Activated CD8-positive, alpha-beta T cell treated with anti-CD3 and anti-CD28 coated beads, Interleukin-2, amount 10 ng/mL, durations not matched to agents 7 days and 5 days (primary cell): ENCODE results near the gene VWA5B1. TPM values are rescaled to one million over a fixed set of nuclear protein-coding genes. Genes with fewer than 3 reads are reported as not detected.

Experiments
- ATAC-seq: fragments of 150-1000 bp; cut with Tn5 transposase; one replicate; pipeline ENCODE4 v1.10.0; 2021; ENCODE audit warnings: moderate library complexity
- CTCF ChIA-PET: fragments of 350-600 bp; sonication (Branson Sonifier 250); formaldehyde crosslinking; loops from one replicate; lab custom pipeline; 2021; ENCODE audit warnings: antibody characterized with exemption; lab: Charles Lee
- POLR2A ChIA-PET: fragments of 350-600 bp; sonication (Branson Sonifier 250); formaldehyde crosslinking; loops from one replicate; lab custom pipeline; 2021; ENCODE audit warnings: antibody characterized with exemption; lab: Charles Lee
- DNase-seq: peaks from one replicate; pipeline ENCODE4 v3.0.0-alpha.2; 2020
- H3K27ac Mint-ChIP-seq: one replicate; pipeline ENCODE4 v1.8.0; 2021; ENCODE audit warnings: mild to moderate bottlenecking, mixed read lengths
- H3K27me3 Mint-ChIP-seq: one replicate; pipeline ENCODE4 v1.8.0; 2021; ENCODE audit warnings: low read depth, mixed read lengths
- H3K36me3 Mint-ChIP-seq: one replicate; pipeline ENCODE4 v1.8.0; 2021; ENCODE audit warnings: low read depth, mixed read lengths
- H3K4me1 Mint-ChIP-seq: one replicate; pipeline ENCODE4 v1.8.0; 2021; ENCODE audit warnings: low read depth, mixed read lengths
- H3K4me3 Mint-ChIP-seq: one replicate; pipeline ENCODE4 v1.8.0; 2021; ENCODE audit warnings: mild to moderate bottlenecking, mixed read lengths
- H3K9me3 Mint-ChIP-seq: one replicate; pipeline ENCODE4 v1.8.0; 2022; ENCODE audit warnings: mixed read lengths; ENCODE audit not compliant: insufficient read depth
- total RNA-seq, 2 experiments: library from RNA; stranded (reverse); gene quantifications; one replicate each; pipeline ENCODE4 v1.2.3, GENCODE V29; 2021

VWA5B1 gene
- total RNA-seq, 2 experiments from 2014 or later: not detected

- no peak for ATAC-seq
- ChIA-PET CTCF (interaction anchor here (0.6 to 1.1 kb wide), 2 partner anchors 54 to 83 kb away, joined by 3 read pairs; no protein-coding TSS in a partner anchor), POLR2A (no interaction called here)
- no peaks in the 10 kb centered on the region for H3K4me1 Mint-ChIP-seq
- H3K27me3 Mint-ChIP-seq: no peaks in the 10 kb centered on the region
- DNase-seq: no peak
- H3K9me3 Mint-ChIP-seq: no peaks in the 10 kb centered on the region
- H3K27ac Mint-ChIP-seq: no peak overlapping the region
- H3K36me3 Mint-ChIP-seq: no peaks in the 10 kb centered on the region
- no peak overlapping the region for H3K4me3 Mint-ChIP-seq
Observed at GRCh38 chr1:20312818-20313217, 22.1 kb downstream of the VWA5B1 start.

DNA sequence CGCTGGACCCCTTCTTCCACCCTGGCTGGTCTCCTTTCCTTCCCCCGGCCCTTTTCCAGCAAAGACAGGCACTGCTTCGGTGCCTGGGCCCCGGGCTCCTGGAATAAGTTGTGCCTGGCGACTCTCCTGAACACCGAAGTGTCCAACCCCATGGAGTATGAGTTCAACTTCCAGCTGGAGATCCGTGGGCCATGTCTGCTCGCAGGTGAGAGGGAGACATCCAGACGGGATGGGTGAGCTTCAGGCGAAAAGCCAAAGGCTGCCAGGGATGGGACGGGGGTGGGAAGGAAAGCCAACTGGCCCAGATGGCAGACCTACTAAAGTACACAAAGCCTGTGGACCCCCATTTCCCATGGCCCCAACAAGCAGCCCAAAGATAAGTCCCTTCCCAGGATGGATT, 26.8 kb downstream of the VWA5B1 start:
- Mint-ChIP-seq H3K4me3 (no peak overlapping the region), H3K4me1 (peaks cover 12% of the 10 kb centered on the region), H3K27ac (no peak overlapping the region), H3K36me3 (no peaks in the 10 kb centered on the region), H3K9me3 (no peaks in the 10 kb centered on the region), H3K27me3 (peaks cover 7% of the 10 kb centered on the region)
- ATAC-seq: no peak
- ChIA-PET POLR2A (no interaction called here), CTCF (interaction anchor here (2.2 kb wide), 1 partner anchor 105 kb away, joined by 5 read pairs; no protein-coding TSS in a partner anchor)
- DNase-seq: no peak

- ATAC-seq: no peak
- peaks cover 7% of the 10 kb centered on the region for H3K27me3 Mint-ChIP-seq
- no peaks in the 10 kb centered on the region for H3K9me3 Mint-ChIP-seq
Observed at GRCh38 chr1:20318521-20318920, 27.8 kb downstream of the VWA5B1 start.

GRCh38 chr1:20318971-20319370, 28.3 kb downstream of the VWA5B1 start:
- Mint-ChIP-seq H3K9me3 (no peaks in the 10 kb centered on the region), H3K27ac (no peak overlapping the region), H3K27me3 (peaks cover 7% of the 10 kb centered on the region), H3K4me1 (peaks cover 21% of the 10 kb centered on the region), H3K36me3 (no peaks in the 10 kb centered on the region), H3K4me3 (no peak overlapping the region)
- ATAC-seq (no peak), DNase-seq (no peak)
- CTCF ChIA-PET: interaction anchor here (2.2 kb wide), 1 partner anchor 106 kb away, joined by 5 read pairs; no protein-coding TSS in a partner anchor
- POLR2A ChIA-PET: no interaction called here

More at GRCh38 chr1:20318521-20318920, 27.8 kb downstream of the VWA5B1 start:
- DNase-seq: no peak
- Mint-ChIP-seq H3K4me3 (no peak overlapping the region), H3K4me1 (peaks cover 21% of the 10 kb centered on the region), H3K27ac (no peak overlapping the region), H3K36me3 (no peaks in the 10 kb centered on the region)
- CTCF ChIA-PET: interaction anchor here (2.2 kb wide), 1 partner anchor 106 kb away, joined by 5 read pairs; no protein-coding TSS in a partner anchor
- POLR2A ChIA-PET: no interaction called here

GRCh38 chr1:20319456-20320220, 29.0 kb downstream of the VWA5B1 start:
- Mint-ChIP-seq H3K27me3 (peaks cover 7% of the 10 kb centered on the region), H3K4me3 (no peak overlapping the region), H3K27ac (no peak overlapping the region), H3K36me3 (no peaks in the 10 kb centered on the region), H3K4me1 (peaks cover 21% of the 10 kb centered on the region), H3K9me3 (no peaks in the 10 kb centered on the region)
- ChIA-PET CTCF (interaction anchor here (2.2 kb wide), 1 partner anchor 107 kb away, joined by 5 read pairs; no protein-coding TSS in a partner anchor), POLR2A (no interaction called here)
- no peak for ATAC-seq
- no peak for DNase-seq

DNA sequence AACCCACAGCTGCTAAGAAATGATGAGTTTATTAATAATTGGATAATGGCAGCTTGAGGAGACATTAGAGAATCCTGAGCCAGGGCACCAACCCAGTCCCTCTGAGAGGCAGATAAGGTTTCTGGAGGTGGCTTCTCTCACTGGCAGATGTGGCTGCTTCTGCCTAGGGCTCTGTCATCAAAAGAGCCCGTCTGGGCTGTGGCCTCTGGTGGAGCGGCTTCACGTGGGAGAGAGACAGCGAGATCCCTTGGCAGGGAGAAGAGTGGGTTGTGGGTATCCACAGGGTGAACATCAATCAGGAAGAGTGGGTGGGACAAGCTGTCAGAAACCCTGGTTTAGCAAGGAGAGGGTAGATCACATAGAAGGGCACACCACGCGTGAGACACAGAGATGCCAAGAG, 30.0 kb downstream of the VWA5B1 start:
- no peak overlapping the region for H3K27ac Mint-ChIP-seq
- H3K27me3 Mint-ChIP-seq: peaks cover 14% of the 10 kb centered on the region
- H3K36me3 Mint-ChIP-seq: no peaks in the 10 kb centered on the region
- ATAC-seq (no peak), DNase-seq (no peak)
- no peaks in the 10 kb centered on the region for H3K9me3 Mint-ChIP-seq
- ChIA-PET POLR2A (no interaction called here), CTCF (no interaction called here)
- H3K4me1 Mint-ChIP-seq: peaks cover 21% of the 10 kb centered on the region
- no peak overlapping the region for H3K4me3 Mint-ChIP-seq

DNA sequence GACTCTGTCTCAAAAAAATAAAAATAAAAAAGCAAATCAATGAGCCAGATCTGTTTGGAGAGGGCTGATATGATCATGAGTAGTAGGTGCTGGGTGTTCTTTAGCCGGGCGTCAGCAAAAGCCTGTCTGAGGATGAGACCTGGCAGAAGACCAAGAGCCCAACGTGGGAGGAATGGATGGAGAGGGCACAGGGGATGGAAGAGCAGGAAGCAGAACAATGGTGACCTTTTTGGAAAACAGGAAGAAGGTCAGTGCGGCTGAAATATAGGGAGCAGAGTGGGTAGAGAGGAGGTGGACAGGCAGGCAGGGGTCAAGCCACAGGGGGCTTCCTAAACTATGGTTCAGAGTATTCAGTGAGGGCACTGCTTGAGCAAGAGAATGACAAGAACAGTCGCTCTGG, 30.9 kb downstream of the VWA5B1 start:
- Mint-ChIP-seq H3K4me1 (peaks cover 21% of the 10 kb centered on the region), H3K27me3 (peaks cover 14% of the 10 kb centered on the region), H3K36me3 (no peaks in the 10 kb centered on the region), H3K4me3 (no peak overlapping the region), H3K27ac (peak overlapping the region; percentile 80), H3K9me3 (no peaks in the 10 kb centered on the region)
- CTCF ChIA-PET: no interaction called here
- POLR2A ChIA-PET: no interaction called here
- DNase-seq (no peak), ATAC-seq (no peak)

DNA sequence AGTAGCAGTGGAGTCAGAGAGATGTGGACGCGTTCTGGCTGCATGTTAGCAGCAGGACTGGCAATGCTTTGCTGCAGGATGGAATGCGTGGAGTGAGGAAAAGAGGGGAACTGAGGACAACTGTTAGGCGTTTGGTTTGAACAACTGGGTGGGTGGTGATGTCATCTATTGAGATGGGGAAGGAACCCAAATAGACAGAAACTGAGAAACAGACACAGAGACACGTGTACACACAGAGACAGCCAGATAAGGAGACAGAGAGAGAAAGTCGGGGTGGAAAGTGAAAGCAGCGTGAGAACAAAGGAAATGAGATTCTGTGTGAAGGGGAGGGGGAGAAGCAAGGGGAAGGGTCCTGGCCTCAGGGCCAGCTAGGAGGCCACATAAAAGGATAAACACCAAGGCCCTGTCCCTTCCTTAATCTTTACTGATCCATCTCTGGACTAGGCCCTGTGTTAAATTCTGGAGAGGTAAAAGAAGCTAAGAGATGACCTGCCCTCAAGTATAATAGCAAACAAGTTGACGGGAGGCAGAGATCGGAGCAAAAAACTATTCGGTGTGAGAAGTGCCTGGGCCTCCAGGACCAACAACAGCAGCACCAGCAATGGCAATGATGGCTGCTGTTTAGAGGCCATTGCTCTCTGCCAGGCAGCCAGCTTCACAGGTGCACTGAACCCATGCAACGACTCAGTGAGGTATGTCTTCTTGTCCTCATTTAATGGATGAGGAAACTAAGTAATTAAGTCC, 31.6 kb downstream of the VWA5B1 start:
- H3K36me3 Mint-ChIP-seq: no peaks in the 10 kb centered on the region
- ChIA-PET CTCF (no interaction called here), POLR2A (no interaction called here)
- peaks cover 20% of the 10 kb centered on the region for H3K27me3 Mint-ChIP-seq
- peak overlapping the region; percentile 48 for H3K4me3 Mint-ChIP-seq
- H3K27ac Mint-ChIP-seq: peak overlapping the region; percentile 80
- peak; percentile 47 for ATAC-seq
- H3K9me3 Mint-ChIP-seq: no peaks in the 10 kb centered on the region
- H3K4me1 Mint-ChIP-seq: peaks cover 21% of the 10 kb centered on the region
- DNase-seq: peak; percentile 31

- peak overlapping the region; percentile 48 for H3K4me3 Mint-ChIP-seq
- peak; percentile 73 for ATAC-seq
- POLR2A ChIA-PET: no interaction called here
- CTCF ChIA-PET: no interaction called here
- H3K4me1 Mint-ChIP-seq: peaks cover 21% of the 10 kb centered on the region
- no peaks in the 10 kb centered on the region for H3K36me3 Mint-ChIP-seq
- H3K9me3 Mint-ChIP-seq: no peaks in the 10 kb centered on the region
- DNase-seq: peak; percentile 53
- peaks cover 27% of the 10 kb centered on the region for H3K27me3 Mint-ChIP-seq
- H3K27ac Mint-ChIP-seq: peak overlapping the region; percentile 80
Observed at GRCh38 chr1:20322825-20323612, 32.3 kb downstream of the VWA5B1 start.

DNA sequence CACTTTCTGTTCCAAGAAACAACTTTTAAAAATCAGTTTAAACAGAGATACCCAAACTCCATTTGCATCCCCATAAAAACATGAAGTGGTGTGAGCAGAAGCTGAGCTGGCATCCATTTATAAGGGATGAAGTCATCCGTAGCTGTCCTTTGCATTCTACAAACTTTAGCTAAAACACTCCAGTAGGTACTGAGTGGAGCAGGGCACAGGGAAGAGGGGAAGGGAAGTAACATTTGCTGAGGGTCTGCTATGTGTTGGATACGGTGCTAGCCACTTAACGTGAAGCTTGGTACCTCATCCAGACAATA, 32.9 kb downstream of the VWA5B1 start:
- ChIA-PET POLR2A (no interaction called here), CTCF (no interaction called here)
- Mint-ChIP-seq H3K27ac (no peak overlapping the region), H3K4me1 (peaks cover 21% of the 10 kb centered on the region), H3K4me3 (no peak overlapping the region), H3K27me3 (peaks cover 31% of the 10 kb centered on the region), H3K36me3 (no peaks in the 10 kb centered on the region), H3K9me3 (no peaks in the 10 kb centered on the region)
- no peak for DNase-seq
- no peak for ATAC-seq

GRCh38 chr1:20324704-20325406, 34.2 kb downstream of the VWA5B1 start:
- CTCF ChIA-PET: no interaction called here
- ATAC-seq (no peak), DNase-seq (no peak)
- Mint-ChIP-seq H3K9me3 (no peaks in the 10 kb centered on the region), H3K4me1 (peaks cover 21% of the 10 kb centered on the region), H3K4me3 (no peak overlapping the region), H3K27ac (no peak overlapping the region), H3K27me3 (peaks cover 31% of the 10 kb centered on the region), H3K36me3 (no peaks in the 10 kb centered on the region)
- POLR2A ChIA-PET: no interaction called here
